Measurements from ENCODE around the gene IL12A.

DNA sequence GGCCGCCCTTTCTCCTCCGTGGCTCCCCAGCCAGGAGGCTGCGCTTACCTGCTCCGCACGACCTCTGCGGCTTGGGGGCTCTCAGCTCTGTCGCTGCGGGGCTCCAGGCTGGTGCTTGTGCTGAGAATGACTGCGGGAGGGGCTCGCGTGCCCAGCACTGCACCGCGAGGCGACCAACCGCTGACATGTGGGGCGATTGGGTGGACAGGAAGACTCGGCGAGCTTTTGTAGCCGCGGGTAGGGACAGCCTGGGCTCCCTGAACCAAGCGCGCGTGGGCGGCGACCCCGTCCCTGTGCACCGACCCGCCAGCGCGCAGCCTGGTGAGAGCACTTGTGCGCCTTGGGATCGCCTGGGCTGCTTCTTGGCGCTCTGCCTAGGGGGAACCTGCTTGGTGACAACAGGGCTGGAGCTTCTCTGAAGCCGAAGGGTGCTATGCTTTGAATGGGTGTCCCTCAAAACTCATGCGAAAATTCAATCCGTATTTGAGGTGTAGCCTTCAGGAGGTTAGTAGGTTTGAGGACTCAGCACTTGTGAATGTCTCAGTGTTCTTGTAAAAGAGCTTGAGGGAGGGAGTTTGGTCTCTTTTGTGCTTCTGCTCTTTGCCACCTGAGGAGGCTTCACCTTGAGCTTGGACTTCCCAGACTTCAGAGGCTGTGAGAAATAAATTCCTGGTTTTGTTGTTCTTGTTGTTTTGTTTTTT is 50.4 kb downstream of the IL12A start:
- TF ChIP-seq, protein P1, sequence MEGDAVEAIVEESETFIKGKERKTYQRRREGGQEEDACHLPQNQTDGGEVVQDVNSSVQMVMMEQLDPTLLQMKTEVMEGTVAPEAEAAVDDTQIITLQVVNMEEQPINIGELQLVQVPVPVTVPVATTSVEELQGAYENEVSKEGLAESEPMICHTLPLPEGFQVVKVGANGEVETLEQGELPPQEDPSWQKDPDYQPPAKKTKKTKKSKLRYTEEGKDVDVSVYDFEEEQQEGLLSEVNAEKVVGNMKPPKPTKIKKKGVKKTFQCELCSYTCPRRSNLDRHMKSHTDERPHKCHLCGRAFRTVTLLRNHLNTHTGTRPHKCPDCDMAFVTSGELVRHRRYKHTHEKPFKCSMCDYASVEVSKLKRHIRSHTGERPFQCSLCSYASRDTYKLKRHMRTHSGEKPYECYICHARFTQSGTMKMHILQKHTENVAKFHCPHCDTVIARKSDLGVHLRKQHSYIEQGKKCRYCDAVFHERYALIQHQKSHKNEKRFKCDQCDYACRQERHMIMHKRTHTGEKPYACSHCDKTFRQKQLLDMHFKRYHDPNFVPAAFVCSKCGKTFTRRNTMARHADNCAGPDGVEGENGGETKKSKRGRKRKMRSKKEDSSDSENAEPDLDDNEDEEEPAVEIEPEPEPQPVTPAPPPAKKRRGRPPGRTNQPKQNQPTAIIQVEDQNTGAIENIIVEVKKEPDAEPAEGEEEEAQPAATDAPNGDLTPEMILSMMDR (IDR thresholded peaks at IDR 0.05): no peak
- no peak for TF ChIP-seq POLR2A (IDR thresholded peaks at IDR 0.05)
